ENCODE measurements around the gene HDAC2.

The HDAC2 gene

GRCh38 chr6:113888956-113889630 is 81.9 kb downstream of the HDAC2 start:
- H3K36me3 ChIP-seq (ENCODE audit: low read depth): no peaks in the 10 kb centered on the region
- no peaks in the 10 kb centered on the region for H3K4me1 ChIP-seq (ENCODE audit: insufficient read depth, poor library complexity, severe bottlenecking)
- TF ChIP-seq, protein P1, sequence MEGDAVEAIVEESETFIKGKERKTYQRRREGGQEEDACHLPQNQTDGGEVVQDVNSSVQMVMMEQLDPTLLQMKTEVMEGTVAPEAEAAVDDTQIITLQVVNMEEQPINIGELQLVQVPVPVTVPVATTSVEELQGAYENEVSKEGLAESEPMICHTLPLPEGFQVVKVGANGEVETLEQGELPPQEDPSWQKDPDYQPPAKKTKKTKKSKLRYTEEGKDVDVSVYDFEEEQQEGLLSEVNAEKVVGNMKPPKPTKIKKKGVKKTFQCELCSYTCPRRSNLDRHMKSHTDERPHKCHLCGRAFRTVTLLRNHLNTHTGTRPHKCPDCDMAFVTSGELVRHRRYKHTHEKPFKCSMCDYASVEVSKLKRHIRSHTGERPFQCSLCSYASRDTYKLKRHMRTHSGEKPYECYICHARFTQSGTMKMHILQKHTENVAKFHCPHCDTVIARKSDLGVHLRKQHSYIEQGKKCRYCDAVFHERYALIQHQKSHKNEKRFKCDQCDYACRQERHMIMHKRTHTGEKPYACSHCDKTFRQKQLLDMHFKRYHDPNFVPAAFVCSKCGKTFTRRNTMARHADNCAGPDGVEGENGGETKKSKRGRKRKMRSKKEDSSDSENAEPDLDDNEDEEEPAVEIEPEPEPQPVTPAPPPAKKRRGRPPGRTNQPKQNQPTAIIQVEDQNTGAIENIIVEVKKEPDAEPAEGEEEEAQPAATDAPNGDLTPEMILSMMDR (IDR thresholded peaks at IDR 0.05; ENCODE audit: poor library complexity, severe bottlenecking): no peak
- ATAC-seq (ENCODE audit: low read depth) (no peak), DNase-seq (ENCODE audit: low spot score) (no peak)
- no peak overlapping the region for H3K27ac ChIP-seq (ENCODE audit: poor library complexity, severe bottlenecking)
- H3K27me3 ChIP-seq (ENCODE audit: insufficient read depth, poor library complexity, severe bottlenecking): no peaks in the 10 kb centered on the region
- H3K9me3 ChIP-seq (ENCODE audit: severe bottlenecking): no peaks in the 10 kb centered on the region
- H3K4me3 ChIP-seq (ENCODE audit: severe bottlenecking): no peak overlapping the region

DNA sequence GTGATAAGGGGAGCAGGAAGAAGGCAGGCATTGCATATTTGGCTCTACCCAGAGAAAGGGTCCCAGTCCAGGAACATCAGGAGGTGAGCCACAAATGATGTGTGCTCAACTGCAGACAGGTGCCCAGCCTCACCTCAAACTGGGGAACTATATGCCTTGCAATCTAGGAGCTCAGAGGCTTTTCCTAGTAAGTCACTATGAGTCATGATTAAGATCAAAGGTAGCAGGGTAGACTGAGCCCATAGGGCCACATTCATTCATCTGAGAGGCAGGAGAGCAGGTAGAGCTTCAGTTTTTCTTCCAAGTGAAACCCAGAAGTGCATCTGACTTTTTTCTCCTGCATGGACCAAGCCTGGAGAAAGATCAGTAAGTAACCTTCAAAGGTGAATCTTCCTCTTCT is 82.5 kb downstream of the HDAC2 start:
- ATAC-seq (ENCODE audit: low read depth): peak; percentile 38; the same call in 1 of the 3 replicates
- Histone ChIP-seq H3K4me3 (ENCODE audit: severe bottlenecking) (no peak overlapping the region), H3K4me1 (ENCODE audit: insufficient read depth, poor library complexity, severe bottlenecking) (no peaks in the 10 kb centered on the region), H3K27me3 (ENCODE audit: insufficient read depth, poor library complexity, severe bottlenecking) (no peaks in the 10 kb centered on the region), H3K36me3 (ENCODE audit: low read depth) (no peaks in the 10 kb centered on the region), H3K27ac (ENCODE audit: poor library complexity, severe bottlenecking) (no peak overlapping the region), H3K9me3 (ENCODE audit: severe bottlenecking) (no peaks in the 10 kb centered on the region)
- TF ChIP-seq, protein P1 (IDR thresholded peaks at IDR 0.05; ENCODE audit: poor library complexity, severe bottlenecking): no peak
- DNase-seq (ENCODE audit: low spot score): no peak

- no peaks in the 10 kb centered on the region for H3K36me3 ChIP-seq (ENCODE audit: low read depth)
- DNase-seq (ENCODE audit: low spot score) (no peak), ATAC-seq (ENCODE audit: low read depth) (no peak)
- no peak overlapping the region for H3K27ac ChIP-seq (ENCODE audit: poor library complexity, severe bottlenecking)
- TF ChIP-seq, protein P1 (IDR thresholded peaks at IDR 0.05; ENCODE audit: poor library complexity, severe bottlenecking): no peak
- no peaks in the 10 kb centered on the region for H3K4me1 ChIP-seq (ENCODE audit: insufficient read depth, poor library complexity, severe bottlenecking)
- H3K9me3 ChIP-seq (ENCODE audit: severe bottlenecking): no peaks in the 10 kb centered on the region
- no peak overlapping the region for H3K4me3 ChIP-seq (ENCODE audit: severe bottlenecking)
- H3K27me3 ChIP-seq (ENCODE audit: insufficient read depth, poor library complexity, severe bottlenecking): no peaks in the 10 kb centered on the region
Observed at GRCh38 chr6:113886512-113886911, 84.4 kb downstream of the HDAC2 start.

- no peaks in the 10 kb centered on the region for H3K4me1 ChIP-seq (ENCODE audit: insufficient read depth, poor library complexity, severe bottlenecking)
- H3K27ac ChIP-seq (ENCODE audit: poor library complexity, severe bottlenecking): no peak overlapping the region
- H3K27me3 ChIP-seq (ENCODE audit: insufficient read depth, poor library complexity, severe bottlenecking): no peaks in the 10 kb centered on the region
- no peaks in the 10 kb centered on the region for H3K9me3 ChIP-seq (ENCODE audit: severe bottlenecking)
- no peak overlapping the region for H3K4me3 ChIP-seq (ENCODE audit: severe bottlenecking)
- ATAC-seq (ENCODE audit: low read depth) (no peak), DNase-seq (ENCODE audit: low spot score) (no peak)
- TF ChIP-seq, protein P1 (IDR thresholded peaks at IDR 0.05; ENCODE audit: poor library complexity, severe bottlenecking): no peak
- no peaks in the 10 kb centered on the region for H3K36me3 ChIP-seq (ENCODE audit: low read depth)
Observed at GRCh38 chr6:113884011-113884410, 86.9 kb downstream of the HDAC2 start.
